CD4-positive, alpha-beta T cell treated with Interleukin-6 at 100 ng/mL for 8 hours (primary cell): ENCODE measurements around the gene NRCAM.
"Not testable (repeated sequence)": the region's sequence is repeated elsewhere in the genome, so short reads cannot be mapped to it uniquely, and the experiment has no call there.

ENCODE experiments used
- DNase-seq: peaks from one replicate; pipeline ENCODE4 v3.0.0-alpha.2; 2020; ENCODE audit warnings: mixed read lengths, low spot score

The NRCAM gene

GRCh38 chr7:108396080-108396479 is 60.2 kb downstream of the NRCAM start:
- no peak for DNase-seq

DNA sequence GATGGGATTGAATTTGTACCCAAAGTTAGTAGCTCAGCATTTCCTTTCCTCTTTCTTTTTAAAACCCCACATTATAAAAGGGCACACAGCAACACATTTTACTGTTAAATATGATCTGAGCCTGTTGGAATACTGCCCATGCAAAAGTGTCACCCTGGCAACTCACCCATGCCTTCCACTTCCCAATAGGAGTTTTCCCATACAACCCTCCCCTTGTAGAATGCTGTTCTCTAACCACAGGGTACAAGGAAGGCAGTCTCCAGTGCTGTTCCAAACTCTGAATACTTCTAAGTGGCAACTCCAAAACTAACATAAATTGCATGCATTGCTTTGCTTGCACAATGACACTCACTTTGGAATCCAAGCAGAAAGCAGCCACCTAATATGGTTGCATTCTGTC is 60.8 kb downstream of the NRCAM start:
- no peak for DNase-seq

- DNase-seq = not testable (repeated sequence)
Measured at GRCh38 chr7:108393097-108393496, 63.1 kb downstream of the NRCAM start.

- not testable (repeated sequence) for DNase-seq
Measured at GRCh38 chr7:108387686-108388085, 68.5 kb downstream of the NRCAM start.

GRCh38 chr7:108385834-108386422 is 70.3 kb downstream of the NRCAM start:
- DNase-seq = no peak

GRCh38 chr7:108384716-108385483 is 71.3 kb downstream of the NRCAM start:
- no peak for DNase-seq

- DNase-seq = no peak
Measured at GRCh38 chr7:108382932-108383331, 73.3 kb downstream of the NRCAM start.

DNA sequence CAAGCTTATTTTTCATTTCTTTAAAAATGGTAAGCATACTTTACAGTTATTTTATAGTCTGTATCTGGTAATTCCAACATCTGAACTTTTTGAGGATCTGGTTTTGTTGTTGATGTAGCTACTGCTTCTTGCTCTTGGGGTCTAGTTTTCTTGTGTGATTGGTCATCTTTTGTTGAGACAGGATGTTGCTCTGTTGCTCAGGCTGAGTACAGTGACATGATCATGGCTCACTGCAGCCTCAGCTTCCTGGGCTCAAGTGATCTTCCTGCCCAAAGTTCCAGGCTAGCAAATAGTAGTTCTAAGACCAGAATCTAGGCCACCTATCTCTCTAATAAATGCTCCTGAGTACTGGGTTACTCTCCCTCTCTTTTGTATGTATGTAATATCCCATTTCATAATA is 75.7 kb downstream of the NRCAM start:
- DNase-seq = no peak

DNA sequence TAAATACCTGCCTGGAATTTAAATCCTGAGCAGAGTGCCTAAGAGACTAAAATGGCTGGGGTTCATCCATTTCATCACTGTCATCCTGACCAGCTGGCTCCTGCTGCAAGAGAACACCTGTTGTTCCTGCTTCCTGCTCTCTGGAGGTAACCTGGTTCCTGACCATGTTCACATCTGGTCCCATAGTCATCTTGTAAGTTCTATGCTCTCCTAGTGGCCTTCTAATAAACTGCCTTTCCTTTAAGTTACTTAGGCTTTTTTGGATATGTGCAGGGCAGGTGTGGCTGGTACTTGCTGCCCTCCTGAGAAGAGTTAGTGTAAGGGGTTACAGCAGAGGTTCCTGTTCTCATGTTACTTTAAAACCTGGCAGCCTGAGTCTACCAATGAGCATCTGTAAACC is 80.0 kb downstream of the NRCAM start:
- DNase-seq = no peak

- DNase-seq = no peak
Measured at GRCh38 chr7:108375668-108376067, 80.6 kb downstream of the NRCAM start.

- no peak for DNase-seq
Measured at GRCh38 chr7:108374899-108375298, 81.3 kb downstream of the NRCAM start.

DNA sequence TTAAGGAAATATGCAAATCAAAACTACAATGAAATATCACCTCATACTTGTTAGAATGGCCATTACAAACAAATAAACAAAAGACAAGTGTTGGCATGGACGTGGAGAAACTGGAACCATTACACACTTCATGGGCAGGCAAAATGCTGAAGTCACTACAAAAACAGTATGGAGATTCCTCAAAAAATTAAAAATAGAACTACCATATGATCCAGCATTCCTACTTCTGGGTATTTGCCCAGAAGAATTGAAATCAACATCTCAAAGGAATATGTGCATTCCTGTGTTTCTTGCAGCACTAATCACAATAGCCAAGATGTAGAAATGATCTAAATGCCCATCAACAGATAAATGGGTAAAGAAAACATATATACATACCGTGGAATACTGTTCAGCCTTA is 83.6 kb downstream of the NRCAM start:
- no peak for DNase-seq

GRCh38 chr7:108370616-108371015 is 85.6 kb downstream of the NRCAM start:
- DNase-seq = no peak

DNA sequence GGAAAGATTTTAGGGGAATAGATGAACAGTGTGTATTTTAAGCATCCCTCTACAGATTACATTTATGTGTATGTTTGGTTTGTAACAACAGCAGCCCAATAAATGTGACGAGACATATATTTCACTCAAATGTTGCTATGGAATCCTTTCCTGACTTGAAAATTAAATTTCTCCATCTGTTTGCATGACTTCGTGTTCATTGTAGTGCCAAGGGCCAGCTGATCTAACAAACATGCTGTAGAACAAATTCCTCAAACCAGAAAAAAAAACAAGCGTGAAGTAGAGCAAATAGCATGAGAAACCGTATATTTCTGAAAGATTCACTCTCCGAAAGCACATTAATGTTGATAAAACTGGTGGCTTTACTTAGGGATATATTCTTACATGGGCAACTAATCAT is 87.8 kb downstream of the NRCAM start:
- no peak for DNase-seq

- DNase-seq = no peak
Measured at GRCh38 chr7:108367946-108368345, 88.3 kb downstream of the NRCAM start.

DNA sequence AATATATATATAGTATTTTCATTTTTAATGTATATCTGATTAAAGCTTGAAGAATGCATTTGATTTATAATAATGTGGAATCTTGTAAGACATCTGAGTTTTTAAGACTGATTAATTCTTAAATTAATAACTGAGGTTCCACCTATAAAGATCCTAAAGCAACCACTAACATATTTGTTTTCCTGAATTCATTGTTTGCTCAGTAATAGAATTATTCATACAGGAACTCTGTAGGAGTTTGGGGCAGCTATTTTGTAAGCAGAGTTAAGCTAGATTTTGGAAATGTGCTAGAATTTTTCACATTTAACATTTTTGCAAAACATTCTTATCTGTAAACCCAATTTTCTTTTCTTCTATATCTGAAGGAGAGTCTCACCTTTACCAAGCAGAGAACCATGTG is 88.9 kb downstream of the NRCAM start:
- DNase-seq = no peak

DNA sequence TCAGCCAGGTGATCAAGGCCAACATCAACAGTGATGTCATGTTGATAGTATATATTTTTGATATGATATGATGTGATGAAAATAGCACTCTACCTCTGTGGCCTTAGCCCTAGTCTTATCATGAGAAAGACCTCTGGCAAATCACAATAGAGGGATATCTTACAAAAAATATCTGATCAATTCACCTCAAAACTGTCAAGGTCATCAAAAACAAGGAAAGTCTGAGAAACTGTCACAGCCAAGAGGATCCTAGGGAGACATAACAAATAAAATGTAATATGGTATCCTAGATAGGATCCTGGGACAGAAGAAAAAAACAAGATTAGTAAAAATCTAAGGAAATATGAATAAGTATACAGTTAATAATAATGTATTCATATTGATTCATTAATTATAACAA is 92.6 kb downstream of the NRCAM start:
- DNase-seq = no peak

DNA sequence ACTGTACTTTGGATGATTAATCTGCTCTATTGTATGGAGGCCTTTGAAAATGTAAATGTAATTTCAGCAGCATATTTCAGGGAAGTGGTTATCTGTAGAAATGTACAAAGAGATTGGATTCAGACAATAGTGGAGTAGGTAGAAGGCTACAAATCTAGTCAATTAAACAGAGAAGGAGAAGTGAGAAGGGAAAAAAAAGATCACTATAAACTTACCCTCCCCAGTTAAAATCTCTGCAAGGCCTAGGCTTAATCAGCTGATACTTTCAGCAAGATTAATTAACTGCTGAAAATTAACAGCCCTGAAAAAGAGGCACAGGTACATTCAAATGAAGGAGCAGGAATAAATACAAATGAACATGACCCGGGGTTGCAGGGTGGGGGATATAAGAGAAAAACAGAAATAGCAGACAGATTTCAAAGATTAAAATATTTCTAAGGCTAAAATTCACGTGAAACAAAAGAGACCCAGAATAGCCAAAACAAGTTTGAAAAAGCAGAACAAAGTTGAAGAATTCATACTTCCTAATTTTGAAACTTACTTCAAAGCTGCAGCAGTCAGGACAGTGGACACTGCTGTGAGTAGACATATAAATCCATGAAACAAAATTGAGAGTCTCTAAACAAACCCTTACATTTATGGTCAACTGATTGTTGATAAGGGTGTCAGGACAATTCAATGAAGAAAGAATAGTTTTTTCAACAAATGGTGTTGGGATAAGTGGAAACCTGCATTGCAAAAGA is 96.0 kb downstream of the NRCAM start:
- no peak for DNase-seq

DNA sequence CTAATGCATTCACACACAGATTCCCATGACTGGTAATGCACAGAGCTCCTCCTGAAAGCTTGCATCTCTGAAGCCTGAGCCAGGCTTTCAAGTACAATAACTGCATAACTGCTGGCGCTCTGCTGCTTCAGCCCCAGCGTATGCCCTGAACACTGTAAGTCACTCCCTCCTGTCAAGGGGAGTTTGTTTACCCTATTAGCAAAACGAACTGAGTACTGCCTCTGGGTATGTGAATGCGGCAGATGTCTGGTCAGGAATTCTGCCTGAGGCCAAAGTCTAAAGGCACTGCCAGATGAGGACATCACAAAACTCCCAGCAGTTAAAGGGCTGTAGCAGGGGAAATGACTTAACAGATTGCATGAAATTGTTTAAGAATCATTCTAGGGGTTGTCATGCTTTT is 97.7 kb downstream of the NRCAM start:
- DNase-seq = no peak

DNA sequence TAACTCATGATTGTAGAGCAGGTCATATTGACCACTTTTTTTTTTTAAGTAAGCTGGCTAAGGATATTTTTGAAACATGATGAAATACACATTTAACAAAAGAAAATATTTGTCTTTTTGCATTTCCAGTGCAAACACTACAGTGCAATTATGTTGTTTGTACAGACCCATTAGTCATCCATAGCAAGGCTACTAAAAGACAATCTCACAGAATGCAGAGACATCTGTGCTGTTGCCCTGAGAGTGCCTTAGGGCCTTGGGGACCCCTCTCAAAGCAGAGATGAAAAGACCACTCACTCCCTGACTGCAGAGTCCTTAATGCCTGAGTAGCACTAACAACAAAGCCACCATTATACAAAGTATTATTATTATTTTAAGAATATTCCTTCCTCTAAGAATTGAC is 104.5 kb downstream of the NRCAM start:
- no peak for DNase-seq

DNA sequence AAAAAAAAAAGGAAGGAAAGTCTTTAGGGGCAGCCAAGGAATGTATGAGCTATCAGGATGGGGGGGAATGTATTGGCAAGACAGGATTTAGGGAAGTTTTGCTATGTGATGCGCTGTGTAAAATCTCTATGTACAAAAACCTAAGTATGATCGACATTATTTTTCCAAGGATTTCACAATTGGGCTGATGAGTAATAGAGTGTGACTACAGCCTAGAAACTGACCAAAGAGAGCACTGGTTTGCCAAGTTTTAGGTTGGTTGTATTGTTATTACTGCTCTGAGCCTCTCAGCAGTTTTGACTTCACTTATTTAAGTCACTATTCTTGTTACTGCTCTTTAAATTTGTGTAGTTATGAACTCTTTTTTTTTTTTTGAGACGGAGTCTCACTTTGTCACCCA is 107.3 kb downstream of the NRCAM start:
- no peak for DNase-seq

DNA sequence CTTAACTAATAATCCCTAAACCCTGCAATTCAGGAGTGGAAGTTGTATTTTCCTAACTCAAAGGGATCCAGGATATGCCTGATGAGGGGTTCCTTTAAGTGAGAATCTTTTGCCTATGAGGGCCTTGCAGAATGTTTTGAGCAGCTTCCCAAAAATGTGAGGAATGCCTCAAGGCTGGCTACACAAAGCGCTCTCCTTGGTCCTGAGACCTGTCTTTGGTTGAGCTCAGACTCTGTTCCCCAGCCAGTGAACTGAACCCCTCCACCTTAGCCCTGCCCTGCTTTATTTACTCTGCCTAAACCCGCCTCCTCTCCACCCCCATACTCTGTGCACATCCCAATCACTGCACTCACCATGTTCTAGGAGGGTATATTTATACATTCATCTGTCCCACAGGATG is 108.6 kb downstream of the NRCAM start:
- no peak for DNase-seq

- DNase-seq = no peak
Measured at GRCh38 chr7:108345710-108346336, 110.4 kb downstream of the NRCAM start.
